ENCODE measurements around the gene ELP5.

Gene ELP5

DNA sequence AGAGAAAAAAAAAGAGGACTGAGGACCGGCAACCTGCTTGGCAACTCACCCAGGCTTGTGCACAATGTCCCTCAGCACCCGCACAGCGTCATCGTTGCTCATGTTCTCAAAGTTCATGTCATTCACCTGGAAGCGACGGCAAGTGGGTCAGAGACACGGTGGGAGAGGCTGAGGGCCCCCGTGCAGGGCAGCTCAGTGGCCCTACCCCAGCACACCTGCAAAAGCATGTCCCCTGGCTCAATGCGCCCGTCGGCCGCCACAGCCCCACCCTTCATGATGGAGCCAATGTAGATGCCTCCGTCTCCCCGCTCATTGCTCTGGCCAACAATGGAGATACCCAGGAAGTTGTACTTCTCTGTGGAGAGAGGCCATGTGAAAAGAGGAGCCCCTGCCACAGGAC, 23.1 kb upstream of the ELP5 start:
- Histone ChIP-seq H3K4me3 (ENCODE audit: low read depth, low read length) (no peak overlapping the region), H3K36me3 (ENCODE audit: control insufficient read depth, insufficient read depth, low read length) (no peaks in the 10 kb centered on the region), H3K27ac (no peak overlapping the region)

GRCh38 chr17:7229504-7229903, 22.5 kb upstream of the ELP5 start:
- Histone ChIP-seq H3K27me3 (ENCODE audit: control insufficient read depth, insufficient read depth, low read length) (no peaks in the 10 kb centered on the region), H3K9ac (no peak overlapping the region), H3K4me1 (peaks cover 14% of the 10 kb centered on the region), H3K79me2 (peaks cover 49% of the 10 kb centered on the region), H2AFZ (no peak overlapping the region), H3K4me3 (ENCODE audit: low read depth, low read length) (no peak overlapping the region), H3K4me2 (ENCODE audit: low read length) (no peak overlapping the region), H3K27ac (no peak overlapping the region), H3K9me3 (ENCODE audit: control insufficient read depth, low read length) (no peaks in the 10 kb centered on the region), H3K36me3 (ENCODE audit: control insufficient read depth, insufficient read depth, low read length) (no peaks in the 10 kb centered on the region)
- no peak for TF ChIP-seq CTCF (IDR thresholded peaks at IDR 0.05)

More for the DNA sequence above, 23.1 kb upstream of the ELP5 start:
- no peak overlapping the region for H2AFZ ChIP-seq
- peaks cover 48% of the 10 kb centered on the region for H3K79me2 ChIP-seq
- peaks cover 15% of the 10 kb centered on the region for H3K4me1 ChIP-seq
- no peak for TF ChIP-seq CTCF (IDR thresholded peaks at IDR 0.05)
- H3K27me3 ChIP-seq (ENCODE audit: control insufficient read depth, insufficient read depth, low read length): no peaks in the 10 kb centered on the region
- H3K9me3 ChIP-seq (ENCODE audit: control insufficient read depth, low read length): no peaks in the 10 kb centered on the region
- no peak overlapping the region for H3K9ac ChIP-seq
- H3K4me2 ChIP-seq (ENCODE audit: low read length): no peak overlapping the region

DNA sequence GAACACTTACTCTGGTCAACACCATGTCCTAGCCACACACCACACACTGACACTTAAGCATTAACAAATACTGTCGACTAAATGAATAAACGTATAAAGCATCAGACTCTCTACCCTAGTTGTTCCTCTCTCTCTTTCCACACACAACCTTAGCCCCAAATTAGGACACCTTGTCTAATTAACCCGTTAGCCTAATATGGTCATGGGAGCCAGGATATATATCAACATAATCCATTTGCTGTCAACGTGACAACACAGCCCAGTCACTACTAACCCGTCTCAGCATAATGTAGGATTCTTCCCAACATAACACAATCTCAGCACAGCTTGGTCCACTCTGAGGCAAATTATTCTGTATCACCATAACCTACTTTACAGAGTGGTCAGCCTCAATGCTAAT, 19.9 kb upstream of the ELP5 start:
- H3K4me3 ChIP-seq (ENCODE audit: low read depth, low read length): no peak overlapping the region
- H3K79me2 ChIP-seq: peaks cover 46% of the 10 kb centered on the region
- peaks cover 14% of the 10 kb centered on the region for H3K4me1 ChIP-seq
- no peak overlapping the region for H3K9ac ChIP-seq
- no peaks in the 10 kb centered on the region for H3K9me3 ChIP-seq (ENCODE audit: control insufficient read depth, low read length)
- H3K27ac ChIP-seq: no peak overlapping the region
- peak overlapping the region; percentile 34 for H3K4me2 ChIP-seq (ENCODE audit: low read length)
- no peaks in the 10 kb centered on the region for H3K27me3 ChIP-seq (ENCODE audit: control insufficient read depth, insufficient read depth, low read length)
- no peak overlapping the region for H2AFZ ChIP-seq
- no peaks in the 10 kb centered on the region for H3K36me3 ChIP-seq (ENCODE audit: control insufficient read depth, insufficient read depth, low read length)
- TF ChIP-seq CTCF (IDR thresholded peaks at IDR 0.05): no peak

DNA sequence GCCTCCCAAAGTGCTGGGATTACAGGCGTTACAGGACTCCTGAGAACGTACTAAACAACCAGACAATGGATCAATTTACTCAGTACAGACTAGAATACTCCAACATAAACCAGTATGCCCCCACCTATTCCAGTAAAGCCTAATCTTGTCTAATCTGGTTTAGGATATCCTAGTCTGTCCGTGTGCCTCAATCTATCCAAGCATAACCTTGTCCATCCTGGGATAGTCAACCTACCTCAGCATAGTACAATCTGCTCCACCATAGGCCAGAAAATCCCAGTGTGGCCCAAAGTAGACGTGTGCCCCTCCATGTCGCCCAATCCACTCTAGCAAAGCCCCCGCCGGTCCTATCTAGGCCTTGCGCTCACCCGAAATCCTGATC, 18.3 kb upstream of the ELP5 start:
- Histone ChIP-seq H3K9me3 (ENCODE audit: control insufficient read depth, low read length) (no peaks in the 10 kb centered on the region), H3K4me3 (ENCODE audit: low read depth, low read length) (peak overlapping the region; percentile 83), H3K27me3 (ENCODE audit: control insufficient read depth, insufficient read depth, low read length) (no peaks in the 10 kb centered on the region), H3K4me1 (peaks cover 14% of the 10 kb centered on the region), H3K79me2 (peaks cover 43% of the 10 kb centered on the region), H3K27ac (peak overlapping the region; percentile 82), H3K4me2 (ENCODE audit: low read length) (peak overlapping the region; percentile 72), H3K36me3 (ENCODE audit: control insufficient read depth, insufficient read depth, low read length) (no peaks in the 10 kb centered on the region), H3K9ac (peak overlapping the region; percentile 38), H2AFZ (peak overlapping the region; percentile 84)
- TF ChIP-seq CTCF (IDR thresholded peaks at IDR 0.05): no peak

- H3K27ac ChIP-seq: peak within 1 kb of the TSS; percentile 82
- peaks cover 39% of the 10 kb centered on the region for H3K79me2 ChIP-seq
- TF ChIP-seq CTCF (IDR thresholded peaks at IDR 0.05): no peak
- H3K4me2 ChIP-seq (ENCODE audit: low read length): peak within 1 kb of the TSS; percentile 72
- H3K4me1 ChIP-seq: peaks cover 14% of the 10 kb centered on the region
- H3K27me3 ChIP-seq (ENCODE audit: control insufficient read depth, insufficient read depth, low read length): no peaks in the 10 kb centered on the region
- H2AFZ ChIP-seq: peak within 1 kb of the TSS; percentile 84
- H3K36me3 ChIP-seq (ENCODE audit: control insufficient read depth, insufficient read depth, low read length): no peaks in the 10 kb centered on the region
- H3K9ac ChIP-seq: peak within 1 kb of the TSS; percentile 38
- H3K9me3 ChIP-seq (ENCODE audit: control insufficient read depth, low read length): no peaks in the 10 kb centered on the region
- H3K4me3 ChIP-seq (ENCODE audit: low read depth, low read length): peak within 1 kb of the TSS; percentile 83
Measured at GRCh38 chr17:7234083-7234951, 17.7 kb upstream of the ELP5 start, which contains the start of gene DVL2. Gene DVL2 (minus strand): TSS chr17:7234517. CDS start chr17:7234262, 255 bp downstream.
